GM21529 (cell line): ENCODE results near the gene POU3F1.

Experiments used
- ATAC-seq: cut with Tn5 transposase; IDR thresholded peaks from one replicate; pipeline ENCODE4 v1.9.1; 2021; ENCODE audit not compliant: unreplicated experiment

POU3F1 gene

GRCh38 chr1:38046333-38046883, at the start of gene POU3F1:
POU3F1 (minus strand) TSS chr1:38046793; CDS start chr1:38046743, 50 bp downstream.
- peak; percentile 3 for ATAC-seq

- no peak for ATAC-seq
These were observed 48.9 kb upstream of the POU3F1 start for GRCh38 chr1:38095454-38095931.

GRCh38 chr1:38094711-38095290, 48.2 kb upstream of the POU3F1 start:
- no peak for ATAC-seq

- ATAC-seq = no peak
These were observed 47.3 kb upstream of the POU3F1 start for GRCh38 chr1:38093569-38094520.

GRCh38 chr1:38092256-38092655, 45.7 kb upstream of the POU3F1 start:
- no peak for ATAC-seq

GRCh38 chr1:38090796-38091195, 44.2 kb upstream of the POU3F1 start:
- ATAC-seq = no peak

GRCh38 chr1:38089712-38090360, 43.2 kb upstream of the POU3F1 start:
- ATAC-seq = no peak

GRCh38 chr1:38088791-38089190, 42.2 kb upstream of the POU3F1 start:
- ATAC-seq = no peak

GRCh38 chr1:38088366-38088765, 41.8 kb upstream of the POU3F1 start:
- ATAC-seq = no peak

GRCh38 chr1:38087676-38088075, 41.1 kb upstream of the POU3F1 start:
- ATAC-seq = no peak

GRCh38 chr1:38085666-38086330, 39.2 kb upstream of the POU3F1 start:
- ATAC-seq = no peak

GRCh38 chr1:38084700-38085099, 38.1 kb upstream of the POU3F1 start:
- no peak for ATAC-seq

GRCh38 chr1:38084113-38084512, 37.5 kb upstream of the POU3F1 start:
- ATAC-seq = no peak

GRCh38 chr1:38083541-38083940, 36.9 kb upstream of the POU3F1 start:
- ATAC-seq = no peak

- ATAC-seq = no peak
These were observed 36.2 kb upstream of the POU3F1 start for GRCh38 chr1:38082769-38083263.

GRCh38 chr1:38079019-38079418, 32.4 kb upstream of the POU3F1 start:
- ATAC-seq = no peak

- no peak for ATAC-seq
These were observed 31.0 kb upstream of the POU3F1 start for GRCh38 chr1:38077523-38078147.

- ATAC-seq = no peak
These were observed 29.9 kb upstream of the POU3F1 start for GRCh38 chr1:38076455-38076854.

- ATAC-seq = no peak
These were observed 29.4 kb upstream of the POU3F1 start for GRCh38 chr1:38076038-38076437.

- ATAC-seq = no peak
These were observed 28.6 kb upstream of the POU3F1 start for GRCh38 chr1:38075191-38075590.
